ENCODE results near the gene TEPSIN. TPM values are rescaled to one million over a fixed set of nuclear protein-coding genes. Genes with fewer than 3 reads are reported as not detected.

Gene TEPSIN
- total and polyA plus RNA-seq, 2 of the 13 experiments (the other 11 are each of a cell fraction or from before 2014, with no cell fraction given), result 16.1 to 18.8 TPM

- TF ChIP-seq ZNF280D (CRISPR knock-in tag; IDR thresholded peaks at IDR 0.05) (no peak), EP300 (IDR thresholded peaks at IDR 0.05; ENCODE audit: low read depth in 2 of 2, low read length in 2 of 2) (no peak), EP300 (CRISPR knock-in tag; IDR thresholded peaks at IDR 0.05; ENCODE audit: borderline replicate concordance) (no peak), ZNF564 (CRISPR knock-in tag; IDR thresholded peaks at IDR 0.05) (no peak), ZNF367 (CRISPR knock-in tag; IDR thresholded peaks at IDR 0.05; ENCODE audit: borderline replicate concordance) (no peak), PHF5A (CRISPR knock-in tag; IDR thresholded peaks at IDR 0.05; ENCODE audit: low read depth, unreplicated experiment) (no peak), RNF219 (CRISPR knock-in tag; IDR thresholded peaks at IDR 0.05) (no peak), ZNF646 (CRISPR knock-in tag; IDR thresholded peaks at IDR 0.05) (no peak), FOXA3 (CRISPR knock-in tag; IDR thresholded peaks at IDR 0.05) (no peak), PAWR (CRISPR knock-in tag; IDR thresholded peaks at IDR 0.05; ENCODE audit: borderline replicate concordance) (no peak), ZNF75D (CRISPR knock-in tag; IDR thresholded peaks at IDR 0.05; ENCODE audit: borderline replicate concordance) (no peak)
- TF ChIP-seq, protein P1, sequence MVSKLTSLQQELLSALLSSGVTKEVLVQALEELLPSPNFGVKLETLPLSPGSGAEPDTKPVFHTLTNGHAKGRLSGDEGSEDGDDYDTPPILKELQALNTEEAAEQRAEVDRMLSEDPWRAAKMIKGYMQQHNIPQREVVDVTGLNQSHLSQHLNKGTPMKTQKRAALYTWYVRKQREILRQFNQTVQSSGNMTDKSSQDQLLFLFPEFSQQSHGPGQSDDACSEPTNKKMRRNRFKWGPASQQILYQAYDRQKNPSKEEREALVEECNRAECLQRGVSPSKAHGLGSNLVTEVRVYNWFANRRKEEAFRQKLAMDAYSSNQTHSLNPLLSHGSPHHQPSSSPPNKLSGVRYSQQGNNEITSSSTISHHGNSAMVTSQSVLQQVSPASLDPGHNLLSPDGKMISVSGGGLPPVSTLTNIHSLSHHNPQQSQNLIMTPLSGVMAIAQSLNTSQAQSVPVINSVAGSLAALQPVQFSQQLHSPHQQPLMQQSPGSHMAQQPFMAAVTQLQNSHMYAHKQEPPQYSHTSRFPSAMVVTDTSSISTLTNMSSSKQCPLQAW (CRISPR knock-in tag; IDR thresholded peaks at IDR 0.05), result no peak
- TF ChIP-seq, protein P2, sequence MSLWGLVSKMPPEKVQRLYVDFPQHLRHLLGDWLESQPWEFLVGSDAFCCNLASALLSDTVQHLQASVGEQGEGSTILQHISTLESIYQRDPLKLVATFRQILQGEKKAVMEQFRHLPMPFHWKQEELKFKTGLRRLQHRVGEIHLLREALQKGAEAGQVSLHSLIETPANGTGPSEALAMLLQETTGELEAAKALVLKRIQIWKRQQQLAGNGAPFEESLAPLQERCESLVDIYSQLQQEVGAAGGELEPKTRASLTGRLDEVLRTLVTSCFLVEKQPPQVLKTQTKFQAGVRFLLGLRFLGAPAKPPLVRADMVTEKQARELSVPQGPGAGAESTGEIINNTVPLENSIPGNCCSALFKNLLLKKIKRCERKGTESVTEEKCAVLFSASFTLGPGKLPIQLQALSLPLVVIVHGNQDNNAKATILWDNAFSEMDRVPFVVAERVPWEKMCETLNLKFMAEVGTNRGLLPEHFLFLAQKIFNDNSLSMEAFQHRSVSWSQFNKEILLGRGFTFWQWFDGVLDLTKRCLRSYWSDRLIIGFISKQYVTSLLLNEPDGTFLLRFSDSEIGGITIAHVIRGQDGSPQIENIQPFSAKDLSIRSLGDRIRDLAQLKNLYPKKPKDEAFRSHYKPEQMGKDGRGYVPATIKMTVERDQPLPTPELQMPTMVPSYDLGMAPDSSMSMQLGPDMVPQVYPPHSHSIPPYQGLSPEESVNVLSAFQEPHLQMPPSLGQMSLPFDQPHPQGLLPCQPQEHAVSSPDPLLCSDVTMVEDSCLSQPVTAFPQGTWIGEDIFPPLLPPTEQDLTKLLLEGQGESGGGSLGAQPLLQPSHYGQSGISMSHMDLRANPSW (CRISPR knock-in tag; IDR thresholded peaks at IDR 0.05; ENCODE audit: borderline replicate concordance), result no peak
Observed at GRCh38 chr17:81188491-81188840, 50.4 kb downstream of the TEPSIN start (continued).
